Measurements from ENCODE around the gene GIMD1.

GRCh38 chr4:106347167-106347566 lies 21.4 kb downstream of the GIMD1 start:
- TF ChIP-seq EZH2 (IDR thresholded peaks at IDR 0.05; ENCODE audit: low read depth, unreplicated experiment), result no peak
- no peak for TF ChIP-seq CTCF (conservative IDR thresholded peaks at IDR 0.05; ENCODE audit: low read depth in 2 of 2)
- no peak for TF ChIP-seq POLR2AphosphoS5 (IDR thresholded peaks at IDR 0.05; ENCODE audit: low read depth)
- TF ChIP-seq ZNF331 (CRISPR knock-in tag; IDR thresholded peaks at IDR 0.05; ENCODE audit: low read depth), result no peak
- no peak for TF ChIP-seq ETS1 (IDR thresholded peaks at IDR 0.05)
- TF ChIP-seq REST (IDR thresholded peaks at IDR 0.05; ENCODE audit: unreplicated experiment), result no peak

Data from GM23338 (cell line).